Spleen (tissue), 7 donors: ENCODE data around the gene TSC22D3.

Experiments
- CTCF ChIP-seq, 11 experiments: fragments of 200-600 bp in 7 of 11; fragments of 450-650 bp in 4 of 11; sonication (generic) in 4 of 11; IDR thresholded peaks in 8 of 11; conservative IDR thresholded peaks in 3 of 11; 1 replicate in 7 of 11; 2 replicates in 4 of 11; pipeline versions ENCODE4 v1.4.0 to v1.8.0; 2016 to 2021; ENCODE audit warnings: antibody characterized with exemption in 11 of 11, inconsistent platforms in 4 of 11, mild to moderate bottlenecking in 1 of 11
- POLR2A ChIP-seq, 3 donors: fragments of 450-650 bp; IDR thresholded peaks; one replicate each; pipeline ENCODE4 v1.5.1; 2017; ENCODE audit warnings: antibody characterized with exemption in 3 of 3, mild to moderate bottlenecking in 1 of 3
- POLR2AphosphoS5 ChIP-seq, 3 donors: sonication (generic); formaldehyde crosslinking; IDR thresholded peaks; one replicate each; pipeline ENCODE4 v1.5.1; 2017; ENCODE audit warnings: antibody characterized with exemption in 3 of 3
- donor health status: DM: no; HTN: no; CAD: no; lungs with moderate emphysema.
- donor health status: DM: no; HTN: no; CAD: no.
- donor health status: DM: no; HTN: no; CAD: no.

DNA sequence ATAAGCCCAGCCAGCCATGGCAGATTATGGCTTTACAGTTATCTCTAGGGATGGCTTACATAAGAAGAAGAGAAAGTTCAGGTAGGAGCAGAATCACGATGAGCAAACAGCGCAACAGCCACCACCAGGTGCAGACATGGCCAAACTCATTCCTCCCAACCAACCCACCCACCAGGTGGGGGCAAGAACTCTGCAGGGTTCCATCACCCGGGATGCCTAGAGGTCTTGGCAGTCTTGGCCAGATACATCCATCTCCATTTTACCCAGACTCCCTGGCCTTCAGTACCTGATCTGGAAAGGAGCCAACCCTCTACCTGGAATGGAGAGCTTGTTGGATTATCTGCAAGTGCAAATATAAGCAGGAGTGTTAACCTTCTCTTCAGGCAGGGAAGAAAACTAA is 7.5 kb downstream of the TSC22D3 start:
- no peak for TF ChIP-seq CTCF (IDR thresholded peaks at IDR 0.05 in 8 of 11, conservative IDR thresholded peaks at IDR 0.05 in 3 of 11)
- TF ChIP-seq POLR2A (IDR thresholded peaks at IDR 0.05), result no peak
- no peak for TF ChIP-seq POLR2AphosphoS5 (IDR thresholded peaks at IDR 0.05)
